ENCODE measurements around the gene URI1.

Gene URI1

DNA sequence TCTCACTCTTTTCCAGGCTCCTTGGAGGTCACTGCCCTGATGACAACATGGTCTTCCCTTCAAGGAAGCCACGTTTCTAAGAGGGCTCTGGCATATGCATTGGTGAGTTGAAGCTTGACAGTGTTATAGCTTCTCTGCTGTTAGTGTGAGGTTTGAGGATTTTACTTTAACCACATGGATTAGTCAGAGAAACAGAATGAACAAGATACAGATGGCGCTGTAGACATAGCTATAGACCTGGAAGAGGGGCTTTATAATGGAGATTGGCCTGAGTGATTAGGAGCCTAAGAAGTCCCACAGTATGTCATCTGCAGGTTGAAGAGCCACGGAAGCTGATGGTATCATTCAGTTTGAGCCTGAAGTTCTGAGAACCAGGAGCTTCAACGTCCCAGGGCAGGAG lies 18.4 kb upstream of the URI1 start:
- CTCF ChIA-PET: interaction anchor here (1.0 kb wide), 1 partner anchor 230 kb away, joined by 3 read pairs; no protein-coding TSS in a partner anchor
- no peak for DNase-seq (ENCODE audit: low read depth, low spot score)
- TF ChIP-seq, protein P1, sequence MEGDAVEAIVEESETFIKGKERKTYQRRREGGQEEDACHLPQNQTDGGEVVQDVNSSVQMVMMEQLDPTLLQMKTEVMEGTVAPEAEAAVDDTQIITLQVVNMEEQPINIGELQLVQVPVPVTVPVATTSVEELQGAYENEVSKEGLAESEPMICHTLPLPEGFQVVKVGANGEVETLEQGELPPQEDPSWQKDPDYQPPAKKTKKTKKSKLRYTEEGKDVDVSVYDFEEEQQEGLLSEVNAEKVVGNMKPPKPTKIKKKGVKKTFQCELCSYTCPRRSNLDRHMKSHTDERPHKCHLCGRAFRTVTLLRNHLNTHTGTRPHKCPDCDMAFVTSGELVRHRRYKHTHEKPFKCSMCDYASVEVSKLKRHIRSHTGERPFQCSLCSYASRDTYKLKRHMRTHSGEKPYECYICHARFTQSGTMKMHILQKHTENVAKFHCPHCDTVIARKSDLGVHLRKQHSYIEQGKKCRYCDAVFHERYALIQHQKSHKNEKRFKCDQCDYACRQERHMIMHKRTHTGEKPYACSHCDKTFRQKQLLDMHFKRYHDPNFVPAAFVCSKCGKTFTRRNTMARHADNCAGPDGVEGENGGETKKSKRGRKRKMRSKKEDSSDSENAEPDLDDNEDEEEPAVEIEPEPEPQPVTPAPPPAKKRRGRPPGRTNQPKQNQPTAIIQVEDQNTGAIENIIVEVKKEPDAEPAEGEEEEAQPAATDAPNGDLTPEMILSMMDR (IDR thresholded peaks at IDR 0.05; ENCODE audit: insufficient read depth, low read length, missing control alignments): no peak
- POLR2A ChIA-PET: interaction anchor here (0.9 kb wide), 1 partner anchor 18 kb away, joined by 3 read pairs; the partner anchor contains the start of gene URI1
- no peak overlapping the region for H3K4me3 ChIP-seq (ENCODE audit: low read depth, low read length)

GRCh38 chr19:29926031-29926430 lies 16.0 kb upstream of the URI1 start:
- no peak overlapping the region for H3K4me3 ChIP-seq (ENCODE audit: low read depth, low read length)
- POLR2A ChIA-PET: no interaction called here
- CTCF ChIA-PET: no interaction called here
- TF ChIP-seq, protein P1 (IDR thresholded peaks at IDR 0.05; ENCODE audit: insufficient read depth, low read length, missing control alignments): no peak
- DNase-seq (ENCODE audit: low read depth, low spot score): no peak

- TF ChIP-seq, protein P1 (IDR thresholded peaks at IDR 0.05; ENCODE audit: insufficient read depth, low read length, missing control alignments): no peak
- no peak overlapping the region for H3K4me3 ChIP-seq (ENCODE audit: low read depth, low read length)
- no peak for DNase-seq (ENCODE audit: low read depth, low spot score)
- CTCF ChIA-PET: no interaction called here
- POLR2A ChIA-PET: no interaction called here
Measured at GRCh38 chr19:29926801-29927200, 15.2 kb upstream of the URI1 start.

- POLR2A ChIA-PET: no interaction called here
- CTCF ChIA-PET: no interaction called here
- H3K4me3 ChIP-seq (ENCODE audit: low read depth, low read length): no peak overlapping the region
- TF ChIP-seq, protein P1 (IDR thresholded peaks at IDR 0.05; ENCODE audit: insufficient read depth, low read length, missing control alignments): no peak
- no peak for DNase-seq (ENCODE audit: low read depth, low spot score)
Measured at GRCh38 chr19:29927944-29928625, 14.0 kb upstream of the URI1 start.

DNA sequence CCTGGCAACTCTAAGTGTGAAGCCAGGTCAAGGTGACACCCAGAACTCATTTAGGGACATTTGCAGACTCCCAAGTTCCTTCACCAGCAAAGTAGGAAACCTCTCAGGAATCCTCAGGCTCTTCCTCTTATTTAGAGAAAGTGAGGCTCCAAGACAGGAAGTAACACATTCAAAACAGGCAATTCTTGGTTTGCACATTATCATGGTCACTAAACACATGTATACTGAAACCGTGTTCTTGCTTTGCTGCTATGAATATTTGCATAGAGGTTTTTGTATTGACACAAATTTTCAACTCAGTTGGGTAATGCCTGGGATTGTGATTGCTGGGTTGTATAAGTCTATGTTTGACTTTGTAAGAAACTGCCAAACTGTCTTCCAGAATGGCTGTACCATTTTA lies 13.2 kb upstream of the URI1 start:
- TF ChIP-seq, protein P1 (IDR thresholded peaks at IDR 0.05; ENCODE audit: insufficient read depth, low read length, missing control alignments): no peak
- DNase-seq (ENCODE audit: low read depth, low spot score): no peak
- ChIA-PET POLR2A (no interaction called here), CTCF (no interaction called here)
- no peak overlapping the region for H3K4me3 ChIP-seq (ENCODE audit: low read depth, low read length)

DNA sequence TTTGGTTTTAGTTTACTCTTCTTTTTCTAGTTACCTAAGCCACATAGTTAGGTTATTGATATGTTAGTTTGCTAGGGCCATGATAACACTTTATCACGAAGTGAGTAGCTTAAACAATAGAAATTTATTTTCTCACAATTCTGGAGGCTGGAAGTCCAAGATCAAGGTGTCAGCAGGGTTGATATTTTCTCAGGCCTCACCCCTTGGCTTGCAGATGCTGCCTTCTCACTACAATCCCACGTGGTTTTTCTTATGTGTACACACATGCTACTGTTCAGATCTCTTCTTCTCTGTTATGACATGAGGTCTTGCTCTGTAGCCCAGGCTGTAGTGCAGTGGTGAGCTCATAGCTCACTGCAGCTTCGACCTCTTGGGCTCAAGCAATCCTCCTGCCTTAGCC lies 7.8 kb upstream of the URI1 start:
- CTCF ChIA-PET: no interaction called here
- POLR2A ChIA-PET: no interaction called here

More for the DNA sequence above, 7.8 kb upstream of the URI1 start:
- no peak for DNase-seq (ENCODE audit: low read depth, low spot score)
- TF ChIP-seq, protein P1 (IDR thresholded peaks at IDR 0.05; ENCODE audit: insufficient read depth, low read length, missing control alignments): no peak
- H3K4me3 ChIP-seq (ENCODE audit: low read depth, low read length): no peak overlapping the region

Data from AG04449 (cell line).